MCF 10A (cell line): ENCODE results near the gene TGFBR3. TPM values are rescaled to one million over a fixed set of nuclear protein-coding genes. Genes with fewer than 3 reads are reported as not detected.
"Not testable (repeated sequence)": the region's sequence is repeated elsewhere in the genome, so short reads cannot be mapped to it uniquely, and the experiment has no call there.

Experiments
- BruUV-seq: library from RNA; stranded (reverse); fragments of 400-500 nt; replicated peaks from 2 replicates; lab custom pipeline; 2021; lab: Mats Ljungman, UMichigan
- CTCF ChIA-PET: fragments of 300-600 bp; sonication (Branson Sonifier 250); formaldehyde crosslinking; extraction: SDS; loops from one replicate; lab custom pipeline; 2021; ENCODE audit warnings: antibody characterized with exemption, inconsistent platforms; lab: Yijun Ruan, JAX
- POLR2A ChIA-PET: fragments of 300-600, 350-650 bp; sonication (Branson Sonifier 250); formaldehyde crosslinking; extraction: SDS; loops from one replicate; lab custom pipeline; 2020; ENCODE audit warnings: antibody characterized with exemption, inconsistent platforms; lab: Yijun Ruan, JAX
- DNase-seq: peaks from one replicate; pipeline ENCODE4 v3.0.0-alpha.2; 2018; ENCODE audit not compliant: unreplicated experiment
- H3K27ac Mint-ChIP-seq: one replicate; pipeline ENCODE4 v1.8.0; 2022; ENCODE audit warnings: mild to moderate bottlenecking, low read depth, mixed read lengths; ENCODE audit not compliant: unreplicated experiment
- H3K27me3 Mint-ChIP-seq: one replicate; pipeline ENCODE4 v1.8.0; 2022; ENCODE audit warnings: mixed read lengths; ENCODE audit not compliant: insufficient read depth, unreplicated experiment
- H3K36me3 Mint-ChIP-seq: one replicate; pipeline ENCODE4 v1.8.0; 2022; ENCODE audit warnings: mild to moderate bottlenecking, moderate library complexity, mixed read lengths; ENCODE audit not compliant: insufficient read depth, unreplicated experiment
- H3K4me1 Mint-ChIP-seq: one replicate; pipeline ENCODE4 v1.8.0; 2022; ENCODE audit warnings: mixed read lengths; ENCODE audit not compliant: insufficient read depth, unreplicated experiment
- H3K4me3 Mint-ChIP-seq: one replicate; pipeline ENCODE4 v1.8.0; 2022; ENCODE audit warnings: mild to moderate bottlenecking, moderate library complexity, mixed read lengths; ENCODE audit not compliant: unreplicated experiment
- H3K9me3 Mint-ChIP-seq: one replicate; pipeline ENCODE4 v1.8.0; 2022; ENCODE audit warnings: mixed read lengths; ENCODE audit not compliant: unreplicated experiment
- CTCF ChIP-seq: fragments of 200-600 bp; IDR thresholded peaks from one replicate; pipeline ENCODE4 v1.8.0; 2022; ENCODE audit warnings: antibody characterized with exemption, mild to moderate bottlenecking; ENCODE audit not compliant: unreplicated experiment
- intact Hi-C: fragments of 100-400 bp; cut with micrococcal nuclease; formaldehyde crosslinking; loops from 2 replicates; pipeline ENCODE4 v1.14.1; 2022
- total RNA-seq: library from RNA; stranded (reverse); gene quantifications from 2 replicates; pipeline ENCODE4 v1.2.3, GENCODE V29; 2022

Gene TGFBR3
- total RNA-seq, 1 experiment from 2014 or later, result 12.0 TPM

DNA sequence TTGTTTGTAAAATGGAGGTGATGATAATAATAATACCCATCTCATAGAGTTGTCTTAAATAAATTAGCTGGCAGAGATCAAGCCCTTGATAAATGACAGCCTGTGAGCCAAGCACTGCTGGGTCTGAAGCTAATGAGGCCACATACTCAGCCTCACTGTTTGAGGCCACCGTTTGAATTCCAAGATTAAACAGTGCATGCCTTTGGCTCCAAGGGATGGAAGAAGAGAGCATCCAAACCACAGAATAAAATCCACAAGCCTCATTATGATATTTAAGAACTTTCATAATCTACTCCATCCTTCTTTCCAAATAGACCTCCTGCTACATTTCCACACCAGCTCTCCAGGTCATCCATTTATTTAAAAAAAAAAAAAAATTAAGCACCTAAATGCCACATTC, 29.0 kb downstream of the TGFBR3 start:
- H3K4me3 Mint-ChIP-seq, result no peak overlapping the region
- intact Hi-C loops, result no loop called here
- no TSS peak for BruUV-seq
- no peak for TF ChIP-seq CTCF
- H3K36me3 Mint-ChIP-seq, result peaks cover 35% of the 10 kb centered on the region
- no peak for DNase-seq
- H3K27me3 Mint-ChIP-seq, result no peaks in the 10 kb centered on the region
- CTCF ChIA-PET, result interaction anchor here (1.2 to 1.8 kb wide), 2 partner anchors 15 to 27 kb away, joined by 4 to 5 read pairs; no protein-coding TSS in a partner anchor
- no peak overlapping the region for H3K27ac Mint-ChIP-seq
- H3K4me1 Mint-ChIP-seq, result no peaks in the 10 kb centered on the region
- POLR2A ChIA-PET, result interaction anchor here (0.6 to 3.1 kb wide), 5 partner anchors 9 to 441 kb away, joined by 3 to 19 read pairs (median 4); partner anchors contain the start of gene TGFBR3
- H3K9me3 Mint-ChIP-seq, result no peaks in the 10 kb centered on the region

GRCh38 chr1:91854852-91855534, 31.0 kb downstream of the TGFBR3 start:
- no peak for DNase-seq
- intact Hi-C loops, result no loop called here
- ChIA-PET POLR2A (interaction anchor here (1.0 to 3.1 kb wide), 3 partner anchors 9 to 40 kb away, joined by 3 to 19 read pairs (median 4); no protein-coding TSS in a partner anchor), CTCF (interaction anchor here (0.6 to 0.8 kb wide), 3 partner anchors 8 to 351 kb away, joined by 3 read pairs; no protein-coding TSS in a partner anchor)
- no peak for TF ChIP-seq CTCF
- Mint-ChIP-seq H3K27me3 (no peaks in the 10 kb centered on the region), H3K4me3 (no peak overlapping the region), H3K36me3 (peaks cover 18% of the 10 kb centered on the region), H3K9me3 (no peaks in the 10 kb centered on the region), H3K27ac (no peak overlapping the region), H3K4me1 (peaks cover 7% of the 10 kb centered on the region)
- BruUV-seq, result no TSS peak

DNA sequence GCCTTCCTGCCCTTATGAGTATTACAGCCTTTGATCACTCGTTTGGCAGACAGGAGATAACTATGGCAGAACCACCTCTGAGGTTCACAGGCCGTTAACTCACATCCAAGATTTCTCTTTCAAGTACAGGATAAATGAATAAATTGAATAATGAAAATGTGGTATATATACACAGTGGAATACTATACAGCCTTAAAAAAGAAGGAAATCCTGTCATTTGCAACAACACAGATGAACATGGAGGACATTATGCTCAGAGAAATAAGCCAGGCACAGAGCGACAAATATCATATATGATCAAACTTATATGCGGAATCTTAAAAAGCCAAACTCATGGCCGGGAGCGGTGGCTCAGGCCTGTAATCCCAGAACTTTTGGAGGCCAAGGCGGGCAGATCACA, 32.6 kb downstream of the TGFBR3 start:
- no peak for TF ChIP-seq CTCF
- H3K27me3 Mint-ChIP-seq, result no peaks in the 10 kb centered on the region
- no peaks in the 10 kb centered on the region for H3K9me3 Mint-ChIP-seq
- POLR2A ChIA-PET, result interaction anchor here (0.6 to 1.2 kb wide), 2 partner anchors 10 to 18 kb away, joined by 3 read pairs; no protein-coding TSS in a partner anchor
- H3K4me1 Mint-ChIP-seq, result peaks cover 7% of the 10 kb centered on the region
- CTCF ChIA-PET, result no interaction called here
- no peak overlapping the region for H3K4me3 Mint-ChIP-seq
- DNase-seq, result no peak
- peaks cover 4% of the 10 kb centered on the region for H3K36me3 Mint-ChIP-seq
- BruUV-seq, result no TSS peak
- intact Hi-C loops, result no loop called here
- no peak overlapping the region for H3K27ac Mint-ChIP-seq

- POLR2A ChIA-PET, result interaction anchor here (0.6 to 1.7 kb wide), 7 partner anchors 8 to 326 kb away, joined by 3 to 21 read pairs (median 4); no protein-coding TSS in a partner anchor
- CTCF ChIA-PET, result interaction anchor here (0.7 to 1.7 kb wide), 8 partner anchors 8 to 338 kb away, joined by 3 to 6 read pairs (median 4); no protein-coding TSS in a partner anchor
- H3K36me3 Mint-ChIP-seq, H3K27ac Mint-ChIP-seq, DNase-seq, H3K27me3 Mint-ChIP-seq, intact Hi-C loops, H3K9me3 Mint-ChIP-seq, H3K4me3 Mint-ChIP-seq, H3K4me1 Mint-ChIP-seq, BruUV-seq: not testable (repeated sequence)
Measured at GRCh38 chr1:91852011-91852410, 33.9 kb downstream of the TGFBR3 start.
